ENCODE measurements around the gene CASP14. TPM values are rescaled to one million over a fixed set of nuclear protein-coding genes. Genes with fewer than 3 reads are reported as not detected.
"Not testable (repeated sequence)": the region's sequence is repeated elsewhere in the genome, so short reads cannot be mapped to it uniquely, and the experiment has no call there.

Gene CASP14
- polyA plus RNA-seq, 1 donor from 2014 or later = not detected

DNA sequence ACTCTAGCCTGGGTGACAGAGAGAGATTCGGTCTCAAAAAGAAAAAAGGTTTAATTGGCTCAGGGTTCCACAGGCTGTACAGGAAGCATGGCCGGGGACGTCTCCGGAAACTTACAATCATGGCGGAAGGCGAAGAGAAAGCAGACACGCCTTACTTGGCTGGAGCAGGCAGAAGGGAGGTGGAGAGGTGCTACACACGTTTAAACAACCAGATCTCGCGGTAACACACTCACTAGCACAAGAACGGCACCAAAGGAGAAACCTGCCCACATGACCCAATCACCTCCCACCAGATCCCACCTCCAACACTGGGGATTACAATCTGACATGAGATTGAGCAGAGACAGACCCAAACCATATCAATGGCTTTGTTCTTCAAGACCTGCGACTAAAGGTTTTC, 12.8 kb downstream of the CASP14 start:
- no peaks in the 10 kb centered on the region for H3K9me3 ChIP-seq (ENCODE audit: low read length)
- no peak overlapping the region for H2AFZ ChIP-seq (ENCODE audit: low read depth, low read length)
- H3K36me3 ChIP-seq (ENCODE audit: insufficient read depth, low read length) = no peaks in the 10 kb centered on the region
- H3K9ac ChIP-seq (ENCODE audit: low read length) = no peak overlapping the region
- no peak for TF ChIP-seq EP300 (conservative IDR thresholded peaks at IDR 0.05; ENCODE audit: poor library complexity, severe bottlenecking)
- TF ChIP-seq SMC3 (conservative IDR thresholded peaks at IDR 0.05; ENCODE audit: poor library complexity) = no peak
- no peak for TF ChIP-seq MXI1 (conservative IDR thresholded peaks at IDR 0.05; ENCODE audit: poor library complexity, severe bottlenecking)
- TF ChIP-seq, protein P1, sequence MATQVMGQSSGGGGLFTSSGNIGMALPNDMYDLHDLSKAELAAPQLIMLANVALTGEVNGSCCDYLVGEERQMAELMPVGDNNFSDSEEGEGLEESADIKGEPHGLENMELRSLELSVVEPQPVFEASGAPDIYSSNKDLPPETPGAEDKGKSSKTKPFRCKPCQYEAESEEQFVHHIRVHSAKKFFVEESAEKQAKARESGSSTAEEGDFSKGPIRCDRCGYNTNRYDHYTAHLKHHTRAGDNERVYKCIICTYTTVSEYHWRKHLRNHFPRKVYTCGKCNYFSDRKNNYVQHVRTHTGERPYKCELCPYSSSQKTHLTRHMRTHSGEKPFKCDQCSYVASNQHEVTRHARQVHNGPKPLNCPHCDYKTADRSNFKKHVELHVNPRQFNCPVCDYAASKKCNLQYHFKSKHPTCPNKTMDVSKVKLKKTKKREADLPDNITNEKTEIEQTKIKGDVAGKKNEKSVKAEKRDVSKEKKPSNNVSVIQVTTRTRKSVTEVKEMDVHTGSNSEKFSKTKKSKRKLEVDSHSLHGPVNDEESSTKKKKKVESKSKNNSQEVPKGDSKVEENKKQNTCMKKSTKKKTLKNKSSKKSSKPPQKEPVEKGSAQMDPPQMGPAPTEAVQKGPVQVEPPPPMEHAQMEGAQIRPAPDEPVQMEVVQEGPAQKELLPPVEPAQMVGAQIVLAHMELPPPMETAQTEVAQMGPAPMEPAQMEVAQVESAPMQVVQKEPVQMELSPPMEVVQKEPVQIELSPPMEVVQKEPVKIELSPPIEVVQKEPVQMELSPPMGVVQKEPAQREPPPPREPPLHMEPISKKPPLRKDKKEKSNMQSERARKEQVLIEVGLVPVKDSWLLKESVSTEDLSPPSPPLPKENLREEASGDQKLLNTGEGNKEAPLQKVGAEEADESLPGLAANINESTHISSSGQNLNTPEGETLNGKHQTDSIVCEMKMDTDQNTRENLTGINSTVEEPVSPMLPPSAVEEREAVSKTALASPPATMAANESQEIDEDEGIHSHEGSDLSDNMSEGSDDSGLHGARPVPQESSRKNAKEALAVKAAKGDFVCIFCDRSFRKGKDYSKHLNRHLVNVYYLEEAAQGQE (IDR thresholded peaks at IDR 0.05; ENCODE audit: borderline replicate concordance) = no peak
- no peak for TF ChIP-seq RAD21 (conservative IDR thresholded peaks at IDR 0.05)
- no peak for TF ChIP-seq EZH2 (IDR thresholded peaks at IDR 0.05; ENCODE audit: borderline replicate concordance, insufficient read depth, low read length, poor library complexity, severe bottlenecking)
- TF ChIP-seq TAF1 (IDR thresholded peaks at IDR 0.05; ENCODE audit: low read depth) = no peak
- TF ChIP-seq, protein P2, sequence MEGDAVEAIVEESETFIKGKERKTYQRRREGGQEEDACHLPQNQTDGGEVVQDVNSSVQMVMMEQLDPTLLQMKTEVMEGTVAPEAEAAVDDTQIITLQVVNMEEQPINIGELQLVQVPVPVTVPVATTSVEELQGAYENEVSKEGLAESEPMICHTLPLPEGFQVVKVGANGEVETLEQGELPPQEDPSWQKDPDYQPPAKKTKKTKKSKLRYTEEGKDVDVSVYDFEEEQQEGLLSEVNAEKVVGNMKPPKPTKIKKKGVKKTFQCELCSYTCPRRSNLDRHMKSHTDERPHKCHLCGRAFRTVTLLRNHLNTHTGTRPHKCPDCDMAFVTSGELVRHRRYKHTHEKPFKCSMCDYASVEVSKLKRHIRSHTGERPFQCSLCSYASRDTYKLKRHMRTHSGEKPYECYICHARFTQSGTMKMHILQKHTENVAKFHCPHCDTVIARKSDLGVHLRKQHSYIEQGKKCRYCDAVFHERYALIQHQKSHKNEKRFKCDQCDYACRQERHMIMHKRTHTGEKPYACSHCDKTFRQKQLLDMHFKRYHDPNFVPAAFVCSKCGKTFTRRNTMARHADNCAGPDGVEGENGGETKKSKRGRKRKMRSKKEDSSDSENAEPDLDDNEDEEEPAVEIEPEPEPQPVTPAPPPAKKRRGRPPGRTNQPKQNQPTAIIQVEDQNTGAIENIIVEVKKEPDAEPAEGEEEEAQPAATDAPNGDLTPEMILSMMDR (IDR thresholded peaks at IDR 0.05; ENCODE audit: poor library complexity, severe bottlenecking) = no peak
- no peak for TF ChIP-seq POLR2AphosphoS5 (IDR thresholded peaks at IDR 0.05)
- H3K9me2 ChIP-seq (ENCODE audit: insufficient read depth, low read length) = no peaks in the 10 kb centered on the region
- H3K4me3 ChIP-seq (ENCODE audit: low read length) = no peak overlapping the region
- no peaks in the 10 kb centered on the region for H3K27me3 ChIP-seq (ENCODE audit: insufficient read depth, low read depth, low read length)
- no peaks in the 10 kb centered on the region for H4K20me1 ChIP-seq (ENCODE audit: insufficient read depth)
- H3F3A ChIP-seq (ENCODE audit: insufficient read depth, low read length, poor library complexity, severe bottlenecking) = no peaks in the 10 kb centered on the region
- no peaks in the 10 kb centered on the region for H3K79me2 ChIP-seq (replicated peaks; ENCODE audit: insufficient read depth, low read length)
- H3K27ac ChIP-seq (ENCODE audit: low read length) = no peak overlapping the region
- H3K4me2 ChIP-seq (ENCODE audit: low read length) = no peak overlapping the region

DNA sequence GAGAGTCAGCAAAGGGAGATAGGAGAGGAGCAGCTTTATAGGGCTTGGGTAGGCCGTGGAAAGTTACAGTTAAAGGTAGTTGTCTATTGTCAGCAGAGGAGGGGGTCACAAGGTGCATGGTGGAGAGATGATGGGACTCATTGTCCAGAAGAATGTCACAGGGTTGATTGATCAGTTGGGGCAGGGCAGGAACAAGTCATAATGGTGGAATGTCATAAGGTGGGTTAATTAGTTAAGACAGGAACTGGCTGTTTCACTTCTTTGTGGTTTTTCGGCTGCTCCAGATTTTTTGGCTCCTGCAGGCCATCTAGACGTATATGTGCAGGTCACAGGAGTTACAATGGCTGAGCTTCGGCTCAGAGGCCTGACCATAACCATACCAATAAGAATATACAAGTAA, 21.1 kb downstream of the CASP14 start:
- not testable (repeated sequence) for H3K9ac ChIP-seq (ENCODE audit: low read length)

More for the DNA sequence above, 21.1 kb downstream of the CASP14 start:
- H3K27ac ChIP-seq (ENCODE audit: low read length); H4K20me1 ChIP-seq (ENCODE audit: insufficient read depth); H3K27me3 ChIP-seq (ENCODE audit: insufficient read depth, low read depth, low read length); H3K4me2 ChIP-seq (ENCODE audit: low read length); H3F3A ChIP-seq (ENCODE audit: insufficient read depth, low read length, poor library complexity, severe bottlenecking); H2AFZ ChIP-seq (ENCODE audit: low read depth, low read length); H3K9me2 ChIP-seq (ENCODE audit: insufficient read depth, low read length); H3K9me3 ChIP-seq (ENCODE audit: low read length); H3K79me2 ChIP-seq (replicated peaks; ENCODE audit: insufficient read depth, low read length); H3K36me3 ChIP-seq (ENCODE audit: insufficient read depth, low read length); H3K4me3 ChIP-seq (ENCODE audit: low read length): not testable (repeated sequence)
